NCI-H510A (cell line): ENCODE measurements around the gene CEACAM7.
"Not testable (repeated sequence)": the region's sequence is repeated elsewhere in the genome, so short reads cannot be mapped to it uniquely, and the experiment has no call there.

Experiments
- DNase-seq: peaks from one replicate; lab custom pipeline; 2025; lab: John Stamatoyannopoulos, UW

The CEACAM7 gene

GRCh38 chr19:41688098-41688497, at the start of gene CEACAM7:
CEACAM7 (minus strand) TSS chr19:41688270; CDS start chr19:41688165, 105 bp downstream.
- DNase-seq: no peak

GRCh38 chr19:41735071-41735600, 47.1 kb upstream of the CEACAM7 start:
- no peak for DNase-seq

- DNase-seq: peak; percentile 95
Observed at GRCh38 chr19:41734585-41734984, 46.5 kb upstream of the CEACAM7 start.

GRCh38 chr19:41734156-41734555, 46.1 kb upstream of the CEACAM7 start:
- DNase-seq: no peak

GRCh38 chr19:41726493-41726892, 38.4 kb upstream of the CEACAM7 start:
- no peak for DNase-seq

GRCh38 chr19:41720103-41720502, 32.0 kb upstream of the CEACAM7 start:
- DNase-seq: no peak

GRCh38 chr19:41718761-41719160, 30.7 kb upstream of the CEACAM7 start:
- DNase-seq: no peak

GRCh38 chr19:41714598-41714997, 26.5 kb upstream of the CEACAM7 start:
- DNase-seq: no peak

GRCh38 chr19:41711376-41712261, 23.5 kb upstream of the CEACAM7 start:
- no peak for DNase-seq

GRCh38 chr19:41709951-41710645, 22.0 kb upstream of the CEACAM7 start:
- no peak for DNase-seq

GRCh38 chr19:41709516-41709915, 21.4 kb upstream of the CEACAM7 start:
- DNase-seq: not testable (repeated sequence)

- peak; percentile 35 for DNase-seq
Observed at GRCh38 chr19:41708481-41708880, 20.4 kb upstream of the CEACAM7 start, which contains the start of gene CEACAM5. CEACAM5 (plus strand) TSS chr19:41708626; CDS start chr19:41708732, 106 bp downstream.

GRCh38 chr19:41707871-41708371, 19.9 kb upstream of the CEACAM7 start:
- no peak for DNase-seq

- no peak for DNase-seq
Observed at GRCh38 chr19:41707502-41707812, 19.4 kb upstream of the CEACAM7 start.

GRCh38 chr19:41706741-41707501, 18.9 kb upstream of the CEACAM7 start:
- DNase-seq: peak; percentile 52

GRCh38 chr19:41705393-41706174, 17.5 kb upstream of the CEACAM7 start:
- DNase-seq: no peak

- no peak for DNase-seq
Observed at GRCh38 chr19:41703602-41704293, 15.7 kb upstream of the CEACAM7 start.

GRCh38 chr19:41702171-41702651, 14.1 kb upstream of the CEACAM7 start:
- no peak for DNase-seq

- no peak for DNase-seq
Observed at GRCh38 chr19:41701401-41702075, 13.5 kb upstream of the CEACAM7 start.
